ENCODE results near the gene KRTAP10-4. TPM values are rescaled to one million over a fixed set of nuclear protein-coding genes. Genes with fewer than 3 reads are reported as not detected.
"Not testable (repeated sequence)": the region's sequence is repeated elsewhere in the genome, so short reads cannot be mapped to it uniquely, and the experiment has no call there.

KRTAP10-4 gene
- total RNA-seq, 1 donor from 2014 or later = not detected

- no peak for DNase-seq (ENCODE audit: extremely low read depth, low read depth, low spot score)
These were observed 39.5 kb upstream of the KRTAP10-4 start for GRCh38 chr21:44533891-44534627.

GRCh38 chr21:44534688-44535087 lies 38.8 kb upstream of the KRTAP10-4 start:
- DNase-seq (ENCODE audit: extremely low read depth, low read depth, low spot score) = no peak

DNA sequence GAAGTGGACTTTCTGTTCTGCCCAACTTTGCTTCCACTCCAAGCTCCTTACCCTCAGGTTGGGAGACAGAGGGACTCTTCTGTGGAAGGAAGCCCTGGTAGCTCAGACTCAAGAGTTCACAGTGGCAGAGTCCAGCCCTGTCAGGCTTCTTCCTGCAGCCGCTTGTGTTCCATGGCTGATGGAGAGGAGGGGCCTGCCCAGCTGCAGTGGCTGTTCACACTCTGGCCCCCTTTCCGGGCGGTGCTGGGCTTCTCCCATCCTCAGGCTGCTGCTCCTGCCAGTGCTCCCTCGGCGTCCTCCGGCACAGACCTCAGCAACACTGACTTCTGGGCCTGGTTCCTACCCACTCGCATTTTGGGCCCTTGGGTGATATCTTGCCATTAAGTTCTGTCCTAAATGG lies 37.6 kb upstream of the KRTAP10-4 start:
- DNase-seq (ENCODE audit: extremely low read depth, low read depth, low spot score) = no peak

GRCh38 chr21:44537930-44538911 lies 35.3 kb upstream of the KRTAP10-4 start:
- no peak for DNase-seq (ENCODE audit: extremely low read depth, low read depth, low spot score)

GRCh38 chr21:44539046-44539445 lies 34.5 kb upstream of the KRTAP10-4 start:
- no peak for DNase-seq (ENCODE audit: extremely low read depth, low read depth, low spot score)

- no peak for DNase-seq (ENCODE audit: extremely low read depth, low read depth, low spot score)
These were observed 33.4 kb upstream of the KRTAP10-4 start, which contains the start of gene KRTAP10-1 for GRCh38 chr21:44539991-44540666. KRTAP10-1 (minus strand) TSS chr21:44540195; CDS start chr21:44540150, 45 bp downstream.

DNA sequence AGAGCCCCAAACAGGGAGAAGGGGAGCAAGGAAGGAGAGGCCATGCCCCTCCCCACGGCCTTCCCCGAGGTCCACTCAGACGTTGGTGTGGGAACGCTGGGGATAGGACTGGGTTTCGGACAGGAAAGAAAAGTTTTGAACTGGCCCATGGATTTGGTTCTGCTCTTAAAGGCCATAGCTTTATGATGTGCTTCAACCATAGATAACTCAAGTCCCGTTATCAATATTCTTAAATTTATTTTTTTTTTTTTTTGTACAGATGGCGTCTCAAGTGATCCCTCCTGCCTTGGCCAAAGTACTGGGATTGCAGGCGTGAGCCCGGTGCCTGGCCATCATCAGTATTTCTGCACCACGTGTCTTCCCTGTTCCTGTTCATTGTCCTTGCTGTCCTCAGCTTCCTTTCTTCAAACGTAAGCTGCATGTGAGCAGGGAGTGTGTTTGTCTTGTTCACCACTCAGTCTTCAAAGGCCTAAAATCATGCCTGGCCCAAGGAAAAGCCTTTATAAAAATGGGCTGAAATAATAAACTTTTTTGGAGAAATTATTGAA lies 32.7 kb upstream of the KRTAP10-4 start:
- no peak for DNase-seq (ENCODE audit: extremely low read depth, low read depth, low spot score)

GRCh38 chr21:44542716-44543115 lies 30.8 kb upstream of the KRTAP10-4 start:
- DNase-seq (ENCODE audit: extremely low read depth, low read depth, low spot score) = no peak

DNA sequence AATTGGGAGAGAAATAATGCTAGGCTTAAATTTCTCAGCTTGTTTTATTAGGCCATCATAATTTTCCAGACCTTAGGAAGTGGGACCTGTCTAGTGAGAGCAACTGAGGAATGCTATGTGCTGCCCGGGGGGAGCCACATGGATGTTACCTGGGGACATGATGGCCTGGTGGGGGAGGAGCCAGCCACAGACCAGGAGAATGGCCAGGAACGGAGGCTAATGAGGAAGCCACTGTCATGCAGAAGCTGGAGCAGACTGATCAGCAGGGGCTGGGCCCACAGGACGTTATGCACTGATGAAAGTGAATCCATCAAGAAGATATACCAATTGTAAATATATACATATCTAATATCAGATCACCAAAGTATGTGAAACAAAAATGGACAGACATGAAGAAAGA lies 29.0 kb upstream of the KRTAP10-4 start:
- no peak for DNase-seq (ENCODE audit: extremely low read depth, low read depth, low spot score)

DNA sequence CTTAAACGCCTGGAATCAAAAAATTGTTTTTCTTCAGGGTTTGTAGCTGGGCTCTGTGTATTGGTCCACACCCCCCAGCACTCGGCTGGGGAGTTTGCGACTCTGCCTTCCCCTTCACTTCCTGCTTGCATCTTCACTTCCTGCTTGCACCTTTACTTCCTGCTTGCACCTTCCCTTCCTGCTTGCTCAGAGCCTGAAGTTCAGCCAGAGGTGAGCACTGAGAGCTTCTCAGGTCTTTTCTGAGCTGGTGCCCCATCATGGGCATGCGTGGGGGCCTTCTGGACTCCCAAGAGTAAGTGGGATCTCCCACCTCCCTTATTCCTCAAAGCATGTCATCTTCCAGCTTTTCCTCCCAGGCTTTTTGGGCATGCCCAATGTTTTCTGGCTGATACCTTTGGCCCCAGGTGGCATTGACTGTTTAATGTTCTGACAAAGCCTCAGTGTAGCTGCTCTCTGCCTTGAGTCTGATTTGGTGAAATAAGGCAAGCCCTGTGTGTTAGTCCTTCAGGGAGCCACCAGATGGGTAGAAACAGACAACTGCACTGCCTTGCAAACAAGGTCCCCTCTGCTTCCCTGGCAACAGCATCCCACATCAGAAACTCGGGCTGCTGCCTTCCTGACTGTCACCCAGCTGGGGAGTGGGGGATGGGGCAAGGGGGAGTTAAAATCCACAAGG lies 25.7 kb upstream of the KRTAP10-4 start:
- DNase-seq (ENCODE audit: extremely low read depth, low read depth, low spot score) = no peak

DNA sequence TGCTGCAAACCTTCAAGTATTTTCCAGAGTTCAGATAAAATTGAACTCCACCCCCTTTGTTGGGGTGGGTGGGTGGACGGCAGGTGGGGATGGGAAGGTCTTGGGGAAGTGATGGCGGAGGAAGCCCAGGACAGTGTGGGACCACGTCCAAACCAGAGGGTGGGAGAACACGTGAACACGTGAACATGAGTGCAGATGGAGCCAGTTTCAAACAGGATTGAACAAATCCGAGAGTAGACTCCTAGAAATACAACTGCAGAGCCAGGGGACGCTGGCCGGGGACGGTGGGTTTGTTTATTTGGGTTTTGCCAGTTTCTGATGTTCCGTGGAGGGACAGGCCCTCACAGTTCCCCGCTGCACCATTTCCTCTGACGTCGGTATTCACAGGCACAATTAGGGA lies 25.1 kb upstream of the KRTAP10-4 start:
- no peak for DNase-seq (ENCODE audit: extremely low read depth, low read depth, low spot score)

GRCh38 chr21:44548922-44549321 lies 24.6 kb upstream of the KRTAP10-4 start:
- DNase-seq (ENCODE audit: extremely low read depth, low read depth, low spot score) = no peak

GRCh38 chr21:44549525-44550211 lies 23.9 kb upstream of the KRTAP10-4 start:
- no peak for DNase-seq (ENCODE audit: extremely low read depth, low read depth, low spot score)

DNA sequence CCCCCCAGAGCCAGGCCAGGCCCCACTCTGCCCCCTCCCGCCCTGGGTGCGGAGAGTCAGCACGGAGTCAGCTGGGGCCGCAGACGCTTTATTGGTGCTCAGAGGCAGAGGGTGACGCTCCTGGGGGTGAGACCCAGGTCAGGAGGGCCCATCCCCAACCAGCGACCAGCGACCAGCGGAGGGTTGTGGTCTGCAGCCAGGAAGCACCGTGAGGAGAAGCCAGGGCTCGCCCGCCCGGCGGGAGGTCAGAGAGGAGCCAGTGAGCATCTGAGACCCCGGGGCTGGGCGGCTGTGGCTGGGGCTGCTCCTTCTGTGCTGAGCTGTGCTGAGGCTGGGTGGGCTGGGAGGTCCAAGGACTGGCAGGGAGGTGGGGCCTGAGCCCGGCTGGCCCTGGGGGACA lies 23.2 kb upstream of the KRTAP10-4 start:
- not testable (repeated sequence) for DNase-seq (ENCODE audit: extremely low read depth, low read depth, low spot score)

DNA sequence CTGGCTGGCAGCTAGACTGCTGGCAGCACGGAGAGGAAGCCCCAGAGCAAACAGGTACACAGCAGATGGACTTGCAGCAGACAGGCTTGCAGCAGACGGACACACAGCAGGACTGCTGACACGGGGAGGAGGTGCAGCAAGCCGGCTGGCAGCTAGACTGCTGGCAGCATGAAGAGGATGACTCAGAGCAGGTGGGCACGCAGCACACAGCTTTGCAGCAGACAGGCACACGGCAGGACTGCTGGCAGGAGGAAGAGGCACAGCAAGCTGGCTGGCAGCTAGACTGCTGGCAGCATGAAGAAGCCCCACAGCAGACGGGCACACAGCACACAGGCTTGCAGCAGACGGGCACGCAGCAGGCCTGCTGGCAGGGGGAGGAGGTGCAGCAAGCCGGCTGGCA lies 22.7 kb upstream of the KRTAP10-4 start:
- DNase-seq (ENCODE audit: extremely low read depth, low read depth, low spot score) = no peak

GRCh38 chr21:44551340-44551961 lies 22.1 kb upstream of the KRTAP10-4 start, which contains the start of gene KRTAP10-2:
KRTAP10-2 (minus strand) TSS chr21:44551505; CDS start chr21:44551458, 47 bp downstream.
- no peak for DNase-seq (ENCODE audit: extremely low read depth, low read depth, low spot score)

DNA sequence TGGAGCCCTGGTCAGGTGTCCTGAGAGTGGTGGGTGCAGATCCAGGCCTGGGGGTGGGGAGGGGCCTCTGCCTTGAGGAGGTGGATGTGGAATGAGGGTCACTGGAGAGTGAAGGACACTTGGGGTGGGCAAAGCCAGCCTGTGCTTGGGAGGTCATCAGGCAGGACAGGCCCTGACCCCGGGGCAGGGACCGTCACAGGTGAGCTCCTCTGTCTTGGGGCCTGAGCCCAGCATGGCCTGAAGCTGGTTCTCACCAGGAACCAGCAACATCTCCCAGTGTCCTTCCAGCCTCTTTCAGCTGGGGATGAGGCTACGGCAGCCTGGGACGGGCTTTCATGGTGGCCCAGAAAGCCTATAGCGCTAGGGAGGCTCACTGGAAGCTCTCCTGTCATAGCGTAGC lies 21.4 kb upstream of the KRTAP10-4 start:
- DNase-seq (ENCODE audit: extremely low read depth, low read depth, low spot score) = no peak

- no peak for DNase-seq (ENCODE audit: extremely low read depth, low read depth, low spot score)
These were observed 20.8 kb upstream of the KRTAP10-4 start for GRCh38 chr21:44552681-44553080.

Measured in glomerular endothelial cell (primary cell).